K562 (cell line): ENCODE measurements around the gene CCDC159. TPM values are rescaled to one million over a fixed set of nuclear protein-coding genes. Genes with fewer than 3 reads are reported as not detected.

Experiments used
- COPS2 ChIP-seq: fragments of 450-650 bp; conservative IDR thresholded peaks from 2 replicates; pipeline ENCODE4 v1.6.1; 2016; ENCODE audit warnings: mild to moderate bottlenecking, moderate library complexity
- CREM ChIP-seq: IDR thresholded peaks from 2 replicates; pipeline ENCODE4 v1.6.1; 2014; ENCODE audit warnings: antibody characterized with exemption, low read depth
- FOXJ2 ChIP-seq: fragments of 200-800 bp; sonication (Bioruptor generic); IDR thresholded peaks from 2 replicates; pipeline ENCODE4 v1.6.1; 2016; ENCODE audit warnings: missing genetic modification characterization, missing compliant biosample characterization
- HMG20A ChIP-seq: fragments of 450-650 bp; formaldehyde crosslinking; conservative IDR thresholded peaks from 2 replicates; pipeline ENCODE4 v1.4.0; 2020; ENCODE audit warnings: mild to moderate bottlenecking, mixed read lengths
- POLR2AphosphoS2 ChIP-seq: IDR thresholded peaks from 2 replicates; pipeline ENCODE4 v1.6.1; 2012; ENCODE audit warnings: low read length, improper control_type of control experiment
- TAF1 ChIP-seq: IDR thresholded peaks from 2 replicates; pipeline ENCODE4 v1.6.1; 2011; ENCODE audit warnings: mild to moderate bottlenecking, low read length, moderate library complexity; ENCODE audit not compliant: insufficient read depth, control insufficient read depth, severe bottlenecking; ENCODE audit errors: extremely low read depth
- ZNF184 ChIP-seq: sonication (generic); formaldehyde crosslinking; IDR thresholded peaks from 2 replicates; pipeline ENCODE4 v1.5.0; 2020; ENCODE audit warnings: missing genetic modification reagents
- ZNF24 ChIP-seq: fragments of 450-650 bp; IDR thresholded peaks from 2 replicates; pipeline ENCODE4 v1.6.1; 2016
- polyA plus RNA-seq, 8 experiments: library from polyadenylated mRNA; depleted of rRNA in 4 of 8; stranded (reverse) in 5 of 8; unstranded in 3 of 8; fragments of >200 nt; fragmentation: Nextera tagmentation in 2 of 8; fragmentation: Illumina TruSeq in 1 of 8; extraction: Ambion mirVana in 2 of 8; extraction: Trizol in 1 of 8; gene quantifications; 2 replicates each; pipeline versions ENCODE4 v1.2.1 to v1.2.3, GENCODE V29; 2011 to 2014; ENCODE audit warnings: inconsistent platforms in 1 of 8, missing spikeins in 1 of 8
- total RNA-seq, 7 experiments: library from RNA; depleted of rRNA in 6 of 7; stranded (reverse); fragments of >200 nt in 6 of 7; fragmentation: Illumina TruSeq in 2 of 7; extraction: Trizol in 2 of 7; gene quantifications; 2 replicates each; pipeline versions ENCODE4 v1.2.1 to v1.2.3, GENCODE V29; 2011 to 2021; ENCODE audit warnings: low replicate concordance in 1 of 7
- TF ChIP-seq, protein P1 (sequence below), 2 experiments: fragments of 450-650 bp; formaldehyde crosslinking in 1 of 2; IDR thresholded peaks; 2 replicates each; pipeline versions ENCODE4 v1.4.0 to v1.6.1; 2014 to 2020; ENCODE audit warnings: mild to moderate bottlenecking in 2 of 2, borderline replicate concordance in 1 of 2, low read depth in 1 of 2
- TF ChIP-seq, protein P2 (sequence below): IDR thresholded peaks from 3 replicates; pipeline ENCODE4 v1.6.1; 2011; ENCODE audit warnings: borderline replicate concordance, mild to moderate bottlenecking, moderate library complexity; ENCODE audit not compliant: insufficient read length; ENCODE audit errors: extremely low read depth
- TF ChIP-seq, protein P3 (sequence below): fragments of 450-650 bp; conservative IDR thresholded peaks from 2 replicates; pipeline ENCODE4 v1.6.1; 2016; ENCODE audit warnings: missing genetic modification characterization, low read depth, mild to moderate bottlenecking, missing compliant biosample characterization, moderate library complexity
- TF ChIP-seq, protein P4 (sequence below): sonication (generic); formaldehyde crosslinking; IDR thresholded peaks from 2 replicates; pipeline ENCODE4 v1.8.1; 2023; ENCODE audit warnings: mild to moderate bottlenecking, missing genetic modification reagents

Gene CCDC159
- total and polyA plus RNA-seq, 9 of the 15 experiments (the other 6 are each of a cell fraction or from before 2014, with no cell fraction given) = 0.68 to 10.1 (median 4.7) TPM

DNA sequence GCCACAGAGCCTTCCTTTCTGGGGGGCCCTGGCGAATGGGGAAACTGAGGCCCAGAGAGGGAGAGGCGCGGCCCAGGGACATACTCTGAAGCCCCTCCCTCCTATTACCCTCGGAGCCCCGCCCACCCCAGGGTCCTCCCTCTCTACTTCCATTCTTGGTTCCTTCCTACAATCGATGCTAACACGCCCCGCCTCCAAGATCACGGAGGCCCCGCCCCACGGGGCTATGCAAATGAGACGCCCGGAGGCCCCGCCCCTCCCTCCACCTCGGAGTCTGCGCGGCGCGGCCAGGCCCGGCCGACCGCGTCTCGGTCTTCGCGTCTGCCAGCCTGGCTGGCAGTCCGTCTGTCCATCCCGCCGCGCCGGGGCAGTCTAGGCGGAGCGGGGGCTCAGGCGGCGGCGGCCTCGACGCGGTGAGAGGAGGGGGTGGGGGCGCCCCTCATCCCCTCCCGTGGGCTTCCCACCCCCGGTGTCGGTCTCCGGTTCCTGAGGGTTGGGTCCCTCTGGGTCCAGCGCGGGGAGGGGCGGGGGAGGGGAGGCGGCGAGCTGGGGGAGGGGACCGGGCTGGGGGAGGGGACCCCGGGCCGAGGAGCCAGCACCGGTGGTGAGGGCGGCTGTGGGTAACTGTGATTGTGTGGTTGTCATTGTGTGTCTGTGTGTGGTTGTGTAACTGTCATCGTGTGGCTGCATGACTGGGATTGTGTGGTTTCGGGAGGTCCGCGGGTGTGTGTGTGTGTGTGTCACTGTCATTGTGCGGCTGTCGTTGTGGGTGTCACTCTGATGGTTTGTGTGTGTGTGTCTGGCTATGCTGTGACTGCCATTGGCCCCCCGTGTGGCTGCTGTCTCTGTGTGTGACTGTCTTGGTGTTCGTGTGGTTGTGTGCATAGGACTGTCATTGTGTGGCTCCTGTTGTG lies 9.1 kb downstream of the CCDC159 start, which contains the start of gene PLPPR2 (continued):
- TF ChIP-seq, protein P1, sequence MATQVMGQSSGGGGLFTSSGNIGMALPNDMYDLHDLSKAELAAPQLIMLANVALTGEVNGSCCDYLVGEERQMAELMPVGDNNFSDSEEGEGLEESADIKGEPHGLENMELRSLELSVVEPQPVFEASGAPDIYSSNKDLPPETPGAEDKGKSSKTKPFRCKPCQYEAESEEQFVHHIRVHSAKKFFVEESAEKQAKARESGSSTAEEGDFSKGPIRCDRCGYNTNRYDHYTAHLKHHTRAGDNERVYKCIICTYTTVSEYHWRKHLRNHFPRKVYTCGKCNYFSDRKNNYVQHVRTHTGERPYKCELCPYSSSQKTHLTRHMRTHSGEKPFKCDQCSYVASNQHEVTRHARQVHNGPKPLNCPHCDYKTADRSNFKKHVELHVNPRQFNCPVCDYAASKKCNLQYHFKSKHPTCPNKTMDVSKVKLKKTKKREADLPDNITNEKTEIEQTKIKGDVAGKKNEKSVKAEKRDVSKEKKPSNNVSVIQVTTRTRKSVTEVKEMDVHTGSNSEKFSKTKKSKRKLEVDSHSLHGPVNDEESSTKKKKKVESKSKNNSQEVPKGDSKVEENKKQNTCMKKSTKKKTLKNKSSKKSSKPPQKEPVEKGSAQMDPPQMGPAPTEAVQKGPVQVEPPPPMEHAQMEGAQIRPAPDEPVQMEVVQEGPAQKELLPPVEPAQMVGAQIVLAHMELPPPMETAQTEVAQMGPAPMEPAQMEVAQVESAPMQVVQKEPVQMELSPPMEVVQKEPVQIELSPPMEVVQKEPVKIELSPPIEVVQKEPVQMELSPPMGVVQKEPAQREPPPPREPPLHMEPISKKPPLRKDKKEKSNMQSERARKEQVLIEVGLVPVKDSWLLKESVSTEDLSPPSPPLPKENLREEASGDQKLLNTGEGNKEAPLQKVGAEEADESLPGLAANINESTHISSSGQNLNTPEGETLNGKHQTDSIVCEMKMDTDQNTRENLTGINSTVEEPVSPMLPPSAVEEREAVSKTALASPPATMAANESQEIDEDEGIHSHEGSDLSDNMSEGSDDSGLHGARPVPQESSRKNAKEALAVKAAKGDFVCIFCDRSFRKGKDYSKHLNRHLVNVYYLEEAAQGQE (IDR thresholded peaks at IDR 0.05; ENCODE audit: borderline replicate concordance) = no peak
- TF ChIP-seq, protein P1 (CRISPR knock-in tag; IDR thresholded peaks at IDR 0.05; ENCODE audit: low read depth) = no peak
- TF ChIP-seq CREM (no peak), ZNF24 (no peak), ZNF184 (CRISPR knock-in tag) (no peak), COPS2 (no peak), POLR2AphosphoS2 (no peak), FOXJ2 (tag) (no peak), HMG20A (CRISPR knock-in tag) (no peak), TAF1 (no peak)
- TF ChIP-seq, protein P2, sequence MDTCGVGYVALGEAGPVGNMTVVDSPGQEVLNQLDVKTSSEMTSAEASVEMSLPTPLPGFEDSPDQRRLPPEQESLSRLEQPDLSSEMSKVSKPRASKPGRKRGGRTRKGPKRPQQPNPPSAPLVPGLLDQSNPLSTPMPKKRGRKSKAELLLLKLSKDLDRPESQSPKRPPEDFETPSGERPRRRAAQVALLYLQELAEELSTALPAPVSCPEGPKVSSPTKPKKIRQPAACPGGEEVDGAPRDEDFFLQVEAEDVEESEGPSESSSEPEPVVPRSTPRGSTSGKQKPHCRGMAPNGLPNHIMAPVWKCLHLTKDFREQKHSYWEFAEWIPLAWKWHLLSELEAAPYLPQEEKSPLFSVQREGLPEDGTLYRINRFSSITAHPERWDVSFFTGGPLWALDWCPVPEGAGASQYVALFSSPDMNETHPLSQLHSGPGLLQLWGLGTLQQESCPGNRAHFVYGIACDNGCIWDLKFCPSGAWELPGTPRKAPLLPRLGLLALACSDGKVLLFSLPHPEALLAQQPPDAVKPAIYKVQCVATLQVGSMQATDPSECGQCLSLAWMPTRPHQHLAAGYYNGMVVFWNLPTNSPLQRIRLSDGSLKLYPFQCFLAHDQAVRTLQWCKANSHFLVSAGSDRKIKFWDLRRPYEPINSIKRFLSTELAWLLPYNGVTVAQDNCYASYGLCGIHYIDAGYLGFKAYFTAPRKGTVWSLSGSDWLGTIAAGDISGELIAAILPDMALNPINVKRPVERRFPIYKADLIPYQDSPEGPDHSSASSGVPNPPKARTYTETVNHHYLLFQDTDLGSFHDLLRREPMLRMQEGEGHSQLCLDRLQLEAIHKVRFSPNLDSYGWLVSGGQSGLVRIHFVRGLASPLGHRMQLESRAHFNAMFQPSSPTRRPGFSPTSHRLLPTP = no peak
- TF ChIP-seq, protein P3, sequence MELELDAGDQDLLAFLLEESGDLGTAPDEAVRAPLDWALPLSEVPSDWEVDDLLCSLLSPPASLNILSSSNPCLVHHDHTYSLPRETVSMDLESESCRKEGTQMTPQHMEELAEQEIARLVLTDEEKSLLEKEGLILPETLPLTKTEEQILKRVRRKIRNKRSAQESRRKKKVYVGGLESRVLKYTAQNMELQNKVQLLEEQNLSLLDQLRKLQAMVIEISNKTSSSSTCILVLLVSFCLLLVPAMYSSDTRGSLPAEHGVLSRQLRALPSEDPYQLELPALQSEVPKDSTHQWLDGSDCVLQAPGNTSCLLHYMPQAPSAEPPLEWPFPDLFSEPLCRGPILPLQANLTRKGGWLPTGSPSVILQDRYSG (tag) = no peak
- TF ChIP-seq, protein P4, sequence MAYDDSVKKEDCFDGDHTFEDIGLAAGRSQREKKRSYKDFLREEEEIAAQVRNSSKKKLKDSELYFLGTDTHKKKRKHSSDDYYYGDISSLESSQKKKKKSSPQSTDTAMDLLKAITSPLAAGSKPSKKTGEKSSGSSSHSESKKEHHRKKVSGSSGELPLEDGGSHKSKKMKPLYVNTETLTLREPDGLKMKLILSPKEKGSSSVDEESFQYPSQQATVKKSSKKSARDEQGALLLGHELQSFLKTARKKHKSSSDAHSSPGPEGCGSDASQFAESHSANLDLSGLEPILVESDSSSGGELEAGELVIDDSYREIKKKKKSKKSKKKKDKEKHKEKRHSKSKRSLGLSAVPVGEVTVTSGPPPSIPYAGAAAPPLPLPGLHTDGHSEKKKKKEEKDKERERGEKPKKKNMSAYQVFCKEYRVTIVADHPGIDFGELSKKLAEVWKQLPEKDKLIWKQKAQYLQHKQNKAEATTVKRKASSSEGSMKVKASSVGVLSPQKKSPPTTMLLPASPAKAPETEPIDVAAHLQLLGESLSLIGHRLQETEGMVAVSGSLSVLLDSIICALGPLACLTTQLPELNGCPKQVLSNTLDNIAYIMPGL = no peak
